ENCODE measurements around the gene OTOR.

GRCh38 chr20:16759181-16759563, 11.0 kb downstream of the OTOR start:
- TF ChIP-seq POLR2A (IDR thresholded peaks at IDR 0.05) (no peak), POLR2AphosphoS5 (IDR thresholded peaks at IDR 0.05; ENCODE audit: insufficient read depth in 1 of 2, low read depth in 1 of 2) (no peak)
